IMR-90 (cell line): ENCODE measurements around the gene ACVRL1. TPM values are rescaled to one million over a fixed set of nuclear protein-coding genes. Genes with fewer than 3 reads are reported as not detected.

Experiments
- ATAC-seq: fragments of 200-7000 bp; cut with Tn5 transposase; 2 replicates; pipeline ENCODE4 v1.9.1; 2020; ENCODE audit warnings: low read depth, mild to moderate bottlenecking, moderate library complexity
- BruUV-seq: library from RNA; stranded (reverse); fragments of 400-500 nt; replicated peaks from 2 replicates; lab custom pipeline; 2021; lab: Mats Ljungman, UMichigan
- CTCF ChIA-PET: fragments of 300-600 bp; formaldehyde crosslinking; extraction: SDS; loops from one replicate; lab custom pipeline; 2021; ENCODE audit warnings: antibody characterized with exemption; lab: Yijun Ruan, JAX
- POLR2A ChIA-PET: fragments of 300-600 bp; sonication (Branson Sonifier 250); formaldehyde crosslinking; loops from one replicate; lab custom pipeline; 2022; ENCODE audit warnings: antibody characterized with exemption; ENCODE audit not compliant: unreplicated experiment; lab: Charles Lee
- DNase-seq: peaks from one replicate; pipeline ENCODE4 v3.0.0; 2013
- H2AFZ ChIP-seq: replicated peaks from 2 replicates; pipeline ENCODE3; 2013; ENCODE audit warnings: low read length, mild to moderate bottlenecking; ENCODE audit not compliant: poor library complexity
- H2AK5ac ChIP-seq: 2 replicates; pipeline ENCODE4 v1.6.1; 2013; ENCODE audit warnings: low read depth, low read length, inconsistent platforms
- H2AK9ac ChIP-seq: replicated peaks from 2 replicates; pipeline ENCODE3; 2013; ENCODE audit warnings: mild to moderate bottlenecking, low read depth, low read length, moderate library complexity; ENCODE audit not compliant: poor library complexity
- H2BK120ac ChIP-seq: 2 replicates; pipeline ENCODE4 v1.6.1; 2013; ENCODE audit warnings: low read depth, low read length, inconsistent platforms
- H2BK15ac ChIP-seq: 3 replicates; pipeline ENCODE4 v1.6.1; 2013; ENCODE audit warnings: low read depth, low read length, inconsistent platforms
- H2BK20ac ChIP-seq: 2 replicates; pipeline ENCODE4 v1.6.1; 2013; ENCODE audit warnings: low read depth, mild to moderate bottlenecking, inconsistent platforms, low read length, moderate library complexity
- H2BK5ac ChIP-seq: 2 replicates; pipeline ENCODE4 v1.6.1; 2013; ENCODE audit warnings: mild to moderate bottlenecking, low read depth, low read length, inconsistent platforms; ENCODE audit not compliant: poor library complexity, severe bottlenecking
- H3K14ac ChIP-seq: replicated peaks from 2 replicates; pipeline ENCODE4 v1.6.1; 2013; ENCODE audit warnings: low read depth, low read length, inconsistent platforms
- H3K18ac ChIP-seq: 2 replicates; pipeline ENCODE4 v1.6.1; 2013; ENCODE audit warnings: low read depth, low read length, control low read depth
- H3K23ac ChIP-seq: 2 replicates; pipeline ENCODE4 v1.6.1; 2013; ENCODE audit warnings: low read depth, low read length, inconsistent platforms
- H3K27ac ChIP-seq: 2 replicates; pipeline ENCODE4 v1.5.1; 2013; ENCODE audit warnings: mild to moderate bottlenecking, control low read depth, low read length; ENCODE audit not compliant: insufficient read depth
- H3K27me3 ChIP-seq: 2 replicates; pipeline ENCODE4 v1.6.1; 2013; ENCODE audit warnings: low read length; ENCODE audit not compliant: control insufficient read depth, insufficient read depth
- H3K36me3 ChIP-seq: 2 replicates; pipeline ENCODE4 v1.6.1; 2013; ENCODE audit warnings: low read length, mixed read lengths; ENCODE audit not compliant: control insufficient read depth, insufficient read depth
- H3K4ac ChIP-seq: 2 replicates; pipeline ENCODE4 v1.6.1; 2013; ENCODE audit warnings: low read depth, low read length, inconsistent platforms
- H3K4me1 ChIP-seq: 2 replicates; pipeline ENCODE4 v1.6.1; 2013; ENCODE audit warnings: low read length, mixed read lengths; ENCODE audit not compliant: control insufficient read depth, insufficient read depth
- H3K4me2 ChIP-seq: 2 replicates; pipeline ENCODE4 v1.6.1; 2013; ENCODE audit warnings: low read depth, mild to moderate bottlenecking, control low read depth, low read length, moderate library complexity
- H3K4me3 ChIP-seq: 2 replicates; pipeline ENCODE4 v1.5.1; 2013; ENCODE audit warnings: low read depth, mild to moderate bottlenecking, control low read depth, low read length, moderate library complexity; ENCODE audit not compliant: insufficient read depth
- H3K56ac ChIP-seq: 2 replicates; pipeline ENCODE4 v1.6.1; 2013; ENCODE audit warnings: low read length, inconsistent platforms; ENCODE audit not compliant: insufficient read depth; ENCODE audit errors: extremely low read depth
- H3K79me1 ChIP-seq, 2 experiments: 2 replicates each; pipeline ENCODE4 v1.6.1; 2013; ENCODE audit warnings: low read length in 2 of 2, inconsistent platforms in 1 of 2, low read depth in 1 of 2
- H3K9ac ChIP-seq: 2 replicates; pipeline ENCODE4 v1.6.1; 2013; ENCODE audit warnings: low read depth, low read length, control low read depth
- H3K9me1 ChIP-seq: 2 replicates; pipeline ENCODE4 v1.6.1; 2013; ENCODE audit warnings: low read length, inconsistent platforms; ENCODE audit not compliant: insufficient read depth
- H3K9me3 ChIP-seq: 2 replicates; pipeline ENCODE4 v1.6.1; 2013; ENCODE audit warnings: low read length; ENCODE audit not compliant: control insufficient read depth, insufficient read depth
- H4K20me1 ChIP-seq: 2 replicates; pipeline ENCODE4 v1.6.1; 2013; ENCODE audit warnings: low read length, inconsistent platforms; ENCODE audit not compliant: insufficient read depth
- H4K5ac ChIP-seq: 2 replicates; pipeline ENCODE4 v1.6.1; 2013; ENCODE audit warnings: mild to moderate bottlenecking, low read depth, low read length, control low read depth
- H4K8ac ChIP-seq, 2 experiments: 2 replicates each; pipeline ENCODE4 v1.6.1; 2013; ENCODE audit warnings: low read depth in 2 of 2, low read length in 2 of 2, control low read depth in 1 of 2, inconsistent platforms in 1 of 2
- H4K91ac ChIP-seq: 2 replicates; pipeline ENCODE4 v1.6.1; 2013; ENCODE audit warnings: low read depth, low read length, inconsistent platforms; ENCODE audit not compliant: insufficient read depth
- BHLHE40 ChIP-seq: fragments of 150-350 bp; IDR thresholded peaks from 2 replicates; pipeline ENCODE4 v1.6.1; 2016; ENCODE audit warnings: mild to moderate bottlenecking, low read depth, low read length
- CEBPB ChIP-seq: IDR thresholded peaks from 2 replicates; pipeline ENCODE4 v1.6.1; 2012; ENCODE audit warnings: low read depth, low read length, improper control_type of control experiment
- CHD1 ChIP-seq: IDR thresholded peaks from 2 replicates; pipeline ENCODE4 v1.6.1; 2012; ENCODE audit warnings: low read depth, low read length, improper control_type of control experiment
- MAFK ChIP-seq: IDR thresholded peaks from 2 replicates; pipeline ENCODE4 v1.6.1; 2012; ENCODE audit warnings: low read depth, low read length, improper control_type of control experiment
- MAZ ChIP-seq: IDR thresholded peaks from 2 replicates; pipeline ENCODE4 v1.6.1; 2012; ENCODE audit warnings: low read depth, mild to moderate bottlenecking, low read length, improper control_type of control experiment, moderate library complexity, borderline replicate concordance
- NFE2L2 ChIP-seq: fragments of 150-350 bp; IDR thresholded peaks from 2 replicates; pipeline ENCODE4 v1.6.1; 2016; ENCODE audit warnings: low read depth, mild to moderate bottlenecking, low read length
- SMC3 ChIP-seq: fragments of 150-350 bp; IDR thresholded peaks from 2 replicates; pipeline ENCODE4 v1.6.1; 2016; ENCODE audit warnings: low read depth, mild to moderate bottlenecking, antibody characterized with exemption, low read length, moderate library complexity
- WGBS, 2 experiments: methylation state at CpG; one replicate each; pipeline versions ENCODE4 v1.1.5 to v1.1.7; 2013; ENCODE audit warnings: missing lambda C conversion rate in 2 of 2; ENCODE audit not compliant: insufficient read length in 1 of 2; ENCODE audit errors: extremely low coverage in 2 of 2; 5-methylcytosine and 5-hydroxymethylcytosine counted together
- dilution Hi-C: fragments of 300-500 bp; cut with HindIII; formaldehyde crosslinking; loops from one replicate; pipeline ENCODE4 v1.14.3; 2018; ENCODE audit warnings: low sequenced_read_pairs; ENCODE audit not compliant: unreplicated experiment
- in situ Hi-C: fragments of 300-500 bp; cut with MboI; formaldehyde crosslinking; loops from 3 replicates; pipeline ENCODE4 v1.14.3; 2019; ENCODE audit warnings: low sequenced_read_pairs, inconsistent platforms, mixed read lengths
- intact Hi-C: fragments of 100-400 bp; cut with micrococcal nuclease; formaldehyde crosslinking; loops from 2 replicates; pipeline ENCODE4 v1.10.0; 2022
- polyA plus RNA-seq, 3 experiments: library from polyadenylated mRNA; depleted of rRNA; stranded (reverse); fragments of >200 nt; gene quantifications; 2 replicates each; pipeline ENCODE4 v1.2.3, GENCODE V29; 2012; ENCODE audit warnings: low replicate concordance in 1 of 3
- total RNA-seq: library from RNA; depleted of rRNA; stranded (reverse); fragments of >200 nt; gene quantifications from 2 replicates; pipeline ENCODE4 v1.2.3, GENCODE V29; 2012
- TF ChIP-seq, protein P1 (sequence below): conservative IDR thresholded peaks from 2 replicates; pipeline ENCODE4 v1.5.1; 2012; ENCODE audit warnings: mild to moderate bottlenecking, low read depth, low read length, improper control_type of control experiment

ACVRL1 gene
- total and polyA plus RNA-seq, 2 of the 4 experiments (the other 2 are of a cell fraction), result 6.4 to 7.5 TPM

- intact Hi-C loops, result no loop called here
- in situ Hi-C loops, result no loop called here
- no peak overlapping the region for H4K91ac ChIP-seq
- POLR2A ChIA-PET, result no interaction called here
- dilution Hi-C loops, result loop anchor here (25.0 kb wide), 1 partner anchor 98 kb away; the partner anchor contains the start of gene ACVR1B
- BruUV-seq, result no TSS peak
- 17% methylated on average over 20 of the region's 53 CpGs; no CpG with 5 or more reads in 1 of the 2 experiments for WGBS, 2 experiments
- H3K4ac ChIP-seq, result no peak overlapping the region
- no peak overlapping the region for H3K23ac ChIP-seq
- H4K5ac ChIP-seq, result no peak overlapping the region
- H4K8ac ChIP-seq, result no peak overlapping the region
- DNase-seq, result no peak
- no peak overlapping the region for H3K14ac ChIP-seq
- H2BK15ac ChIP-seq, result no peak overlapping the region
- no peaks in the 10 kb centered on the region for H3K36me3 ChIP-seq
- no peak overlapping the region for H2AK5ac ChIP-seq
- peaks cover 2% of the 10 kb centered on the region for H3K4me1 ChIP-seq
- no peaks in the 10 kb centered on the region for H3K9me3 ChIP-seq
- no peaks in the 10 kb centered on the region for H3K9me1 ChIP-seq
- no peak overlapping the region for H3K18ac ChIP-seq
- no peak overlapping the region for H3K9ac ChIP-seq
- H2AK9ac ChIP-seq, result no peak overlapping the region
- no peak overlapping the region for H2BK20ac ChIP-seq
- peaks cover 48% of the 10 kb centered on the region for H3K27me3 ChIP-seq
- no peak overlapping the region for H2BK5ac ChIP-seq
- H2AFZ ChIP-seq, result peak overlapping the region; percentile 70
- H2BK120ac ChIP-seq, result no peak overlapping the region
- H3K27ac ChIP-seq, result no peak overlapping the region
- no peaks in the 10 kb centered on the region for H3K79me1 ChIP-seq
- no peak overlapping the region for H3K56ac ChIP-seq
- ATAC-seq, result peak; percentile 55
- H3K4me3 ChIP-seq, result no peak overlapping the region
- CTCF ChIA-PET, result interaction anchor here (1.7 kb wide), 1 partner anchor 10 kb away, joined by 7 read pairs; no protein-coding TSS in a partner anchor
- TF ChIP-seq NFE2L2 (no peak), MAZ (no peak), CEBPB (no peak), MAFK (peak; percentile 29; the same call in 1 of the 2 replicates), SMC3 (no peak), CHD1 (no peak), BHLHE40 (no peak)
- TF ChIP-seq, protein P1, sequence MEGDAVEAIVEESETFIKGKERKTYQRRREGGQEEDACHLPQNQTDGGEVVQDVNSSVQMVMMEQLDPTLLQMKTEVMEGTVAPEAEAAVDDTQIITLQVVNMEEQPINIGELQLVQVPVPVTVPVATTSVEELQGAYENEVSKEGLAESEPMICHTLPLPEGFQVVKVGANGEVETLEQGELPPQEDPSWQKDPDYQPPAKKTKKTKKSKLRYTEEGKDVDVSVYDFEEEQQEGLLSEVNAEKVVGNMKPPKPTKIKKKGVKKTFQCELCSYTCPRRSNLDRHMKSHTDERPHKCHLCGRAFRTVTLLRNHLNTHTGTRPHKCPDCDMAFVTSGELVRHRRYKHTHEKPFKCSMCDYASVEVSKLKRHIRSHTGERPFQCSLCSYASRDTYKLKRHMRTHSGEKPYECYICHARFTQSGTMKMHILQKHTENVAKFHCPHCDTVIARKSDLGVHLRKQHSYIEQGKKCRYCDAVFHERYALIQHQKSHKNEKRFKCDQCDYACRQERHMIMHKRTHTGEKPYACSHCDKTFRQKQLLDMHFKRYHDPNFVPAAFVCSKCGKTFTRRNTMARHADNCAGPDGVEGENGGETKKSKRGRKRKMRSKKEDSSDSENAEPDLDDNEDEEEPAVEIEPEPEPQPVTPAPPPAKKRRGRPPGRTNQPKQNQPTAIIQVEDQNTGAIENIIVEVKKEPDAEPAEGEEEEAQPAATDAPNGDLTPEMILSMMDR, result no peak
- no peaks in the 10 kb centered on the region for H4K20me1 ChIP-seq
- peak overlapping the region; percentile 49; the same call in 1 of the 2 replicates for H3K4me2 ChIP-seq
Measured at GRCh38 chr12:51863933-51864832, 43.1 kb upstream of the ACVRL1 start.
